Spleen (tissue), 7 donors: ENCODE measurements around the gene MSI1.

Experiments used
- CTCF ChIP-seq, 11 experiments: fragments of 200-600 bp in 7 of 11; fragments of 450-650 bp in 4 of 11; sonication (generic) in 4 of 11; IDR thresholded peaks in 8 of 11; conservative IDR thresholded peaks in 3 of 11; 1 replicate in 7 of 11; 2 replicates in 4 of 11; pipeline versions ENCODE4 v1.4.0 to v1.8.0; 2016 to 2021; ENCODE audit warnings: antibody characterized with exemption in 11 of 11, inconsistent platforms in 4 of 11, mild to moderate bottlenecking in 1 of 11
- POLR2A ChIP-seq, 3 donors: fragments of 450-650 bp; IDR thresholded peaks; one replicate each; pipeline ENCODE4 v1.5.1; 2017; ENCODE audit warnings: antibody characterized with exemption in 3 of 3, mild to moderate bottlenecking in 1 of 3
- POLR2AphosphoS5 ChIP-seq, 3 donors: sonication (generic); formaldehyde crosslinking; IDR thresholded peaks; one replicate each; pipeline ENCODE4 v1.5.1; 2017; ENCODE audit warnings: antibody characterized with exemption in 3 of 3
- donor health status: DM: no; HTN: no; CAD: no; lungs with moderate emphysema.
- donor health status: DM: no; HTN: no; CAD: no.
- donor health status: DM: no; HTN: no; CAD: no.

- TF ChIP-seq POLR2AphosphoS5 (IDR thresholded peaks at IDR 0.05) (no peak), CTCF (IDR thresholded peaks at IDR 0.05 in 8 of 11, conservative IDR thresholded peaks at IDR 0.05 in 3 of 11) (no peak), POLR2A (IDR thresholded peaks at IDR 0.05) (no peak)
These were observed 37.6 kb downstream of the MSI1 start for GRCh38 chr12:120331390-120331789.
